HepG2 (cell line): ENCODE data around the gene SEPHS2. TPM values are rescaled to one million over a fixed set of nuclear protein-coding genes. Genes with fewer than 3 reads are reported as not detected.
A peak's percentile ranks its signal among the peaks of the same experiment; 100 is the strongest.

ENCODE experiments used
- CBX5 ChIP-seq: sonication (generic); formaldehyde crosslinking; IDR thresholded peaks from 2 replicates; pipeline ENCODE4 v1.4.0; 2020; ENCODE audit warnings: missing genetic modification reagents, borderline replicate concordance
- CCAR2 ChIP-seq: fragments of 200-400 bp; formaldehyde crosslinking; optimal IDR thresholded peaks from 2 replicates; pipeline ENCODE3; 2018; ENCODE audit warnings: low read depth, mild to moderate bottlenecking, low read length, moderate library complexity
- GABPA ChIP-seq, 2 experiments: IDR thresholded peaks; 2 replicates each; pipeline ENCODE4 v1.6.1; 2011 to 2016; ENCODE audit warnings: low read depth in 2 of 2, low read length in 1 of 2, missing biosample characterization in 1 of 2, missing genetic modification characterization in 1 of 2
- HNF4G ChIP-seq, 2 experiments: sonication (generic) in 1 of 2; formaldehyde crosslinking in 1 of 2; IDR thresholded peaks; 2 replicates each; pipeline versions ENCODE4 v1.4.0 to v1.6.1; 2011 to 2020; ENCODE audit warnings: borderline replicate concordance in 2 of 2, low read depth in 2 of 2, mild to moderate bottlenecking in 2 of 2, low read length in 1 of 2, missing genetic modification reagents in 1 of 2, moderate library complexity in 1 of 2
- MTF2 ChIP-seq: sonication (generic); formaldehyde crosslinking; IDR thresholded peaks from 2 replicates; pipeline ENCODE4 v1.5.0; 2020; ENCODE audit warnings: missing genetic modification reagents, borderline replicate concordance
- NRL ChIP-seq: sonication (generic); formaldehyde crosslinking; IDR thresholded peaks from 2 replicates; pipeline ENCODE4 v1.5.0; 2020; ENCODE audit warnings: missing genetic modification reagents, mild to moderate bottlenecking, moderate library complexity, borderline replicate concordance
- RFX5 ChIP-seq: IDR thresholded peaks from 2 replicates; pipeline ENCODE4 v1.6.1; 2011; ENCODE audit warnings: low read depth, low read length, improper control_type of control experiment
- RFXAP ChIP-seq: sonication (generic); formaldehyde crosslinking; IDR thresholded peaks from 2 replicates; pipeline ENCODE4 v1.4.0; 2020; ENCODE audit warnings: missing genetic modification reagents, borderline replicate concordance
- SPEN ChIP-seq: sonication (generic); formaldehyde crosslinking; IDR thresholded peaks from 2 replicates; pipeline ENCODE4 v1.5.1; 2020; ENCODE audit warnings: low read depth, mild to moderate bottlenecking, missing genetic modification reagents
- STAT5B ChIP-seq: sonication (generic); formaldehyde crosslinking; IDR thresholded peaks from 2 replicates; pipeline ENCODE4 v1.4.0; 2020; ENCODE audit warnings: missing genetic modification reagents
- ZBTB8A ChIP-seq: sonication (generic); formaldehyde crosslinking; IDR thresholded peaks from 2 replicates; pipeline ENCODE4 v1.4.0; 2020; ENCODE audit warnings: mild to moderate bottlenecking, low read depth, missing genetic modification reagents, borderline replicate concordance
- ZNF143 ChIP-seq: sonication (generic); formaldehyde crosslinking; IDR thresholded peaks from 2 replicates; pipeline ENCODE4 v1.4.0; 2020; ENCODE audit warnings: missing genetic modification reagents
- ZNF326 ChIP-seq: sonication (generic); formaldehyde crosslinking; IDR thresholded peaks from 2 replicates; pipeline ENCODE4 v1.4.0; 2020; ENCODE audit warnings: missing genetic modification reagents, borderline replicate concordance
- polyA plus RNA-seq, 8 experiments: library from polyadenylated mRNA; depleted of rRNA in 3 of 8; stranded (reverse) in 7 of 8; unstranded in 1 of 8; fragments of >200 nt; fragmentation: Illumina TruSeq in 4 of 8; extraction: Trizol in 4 of 8; gene quantifications; 2 replicates each; pipeline versions ENCODE4 v1.2.1 to v1.2.3, GENCODE V29; 2011 to 2016; ENCODE audit warnings: low read depth in 4 of 8, missing spikeins in 1 of 8, mixed read lengths in 1 of 8; ENCODE audit not compliant: insufficient read depth in 1 of 8
- total RNA-seq, 5 experiments: library from RNA; depleted of rRNA; stranded (reverse); fragments of >200 nt; fragmentation: Illumina TruSeq; extraction: Trizol; gene quantifications; 2 replicates each; pipeline ENCODE4 v1.2.3, GENCODE V29; 2016; ENCODE audit warnings: low read depth in 1 of 5
- TF ChIP-seq, protein P1 (sequence below): sonication (generic); formaldehyde crosslinking; IDR thresholded peaks from 2 replicates; pipeline ENCODE4 v1.5.1; 2020; ENCODE audit warnings: missing genetic modification reagents, mild to moderate bottlenecking, borderline replicate concordance
- TF ChIP-seq, protein P2 (sequence below): sonication (generic); formaldehyde crosslinking; IDR thresholded peaks from 2 replicates; pipeline ENCODE4 v1.5.0; 2020; ENCODE audit warnings: missing genetic modification reagents
- TF ChIP-seq, protein P3 (sequence below): sonication (generic); formaldehyde crosslinking; IDR thresholded peaks from 2 replicates; pipeline ENCODE4 v1.8.0; 2022; ENCODE audit warnings: missing genetic modification reagents, mild to moderate bottlenecking, moderate library complexity, borderline replicate concordance
- TF ChIP-seq, protein P4 (sequence below): sonication (generic); formaldehyde crosslinking; IDR thresholded peaks from 2 replicates; pipeline ENCODE4 v1.4.0; 2020; ENCODE audit warnings: missing genetic modification reagents, borderline replicate concordance
- TF ChIP-seq, protein P5 (sequence below): sonication (generic); formaldehyde crosslinking; IDR thresholded peaks from 2 replicates; pipeline ENCODE4 v1.8.0; 2022; ENCODE audit warnings: missing genetic modification reagents, low read depth, mild to moderate bottlenecking, borderline replicate concordance

The SEPHS2 gene
- total and polyA plus RNA-seq, 2 of the 13 experiments (the other 11 are each of a cell fraction or from before 2014, with no cell fraction given): 20.7 to 127 TPM

DNA sequence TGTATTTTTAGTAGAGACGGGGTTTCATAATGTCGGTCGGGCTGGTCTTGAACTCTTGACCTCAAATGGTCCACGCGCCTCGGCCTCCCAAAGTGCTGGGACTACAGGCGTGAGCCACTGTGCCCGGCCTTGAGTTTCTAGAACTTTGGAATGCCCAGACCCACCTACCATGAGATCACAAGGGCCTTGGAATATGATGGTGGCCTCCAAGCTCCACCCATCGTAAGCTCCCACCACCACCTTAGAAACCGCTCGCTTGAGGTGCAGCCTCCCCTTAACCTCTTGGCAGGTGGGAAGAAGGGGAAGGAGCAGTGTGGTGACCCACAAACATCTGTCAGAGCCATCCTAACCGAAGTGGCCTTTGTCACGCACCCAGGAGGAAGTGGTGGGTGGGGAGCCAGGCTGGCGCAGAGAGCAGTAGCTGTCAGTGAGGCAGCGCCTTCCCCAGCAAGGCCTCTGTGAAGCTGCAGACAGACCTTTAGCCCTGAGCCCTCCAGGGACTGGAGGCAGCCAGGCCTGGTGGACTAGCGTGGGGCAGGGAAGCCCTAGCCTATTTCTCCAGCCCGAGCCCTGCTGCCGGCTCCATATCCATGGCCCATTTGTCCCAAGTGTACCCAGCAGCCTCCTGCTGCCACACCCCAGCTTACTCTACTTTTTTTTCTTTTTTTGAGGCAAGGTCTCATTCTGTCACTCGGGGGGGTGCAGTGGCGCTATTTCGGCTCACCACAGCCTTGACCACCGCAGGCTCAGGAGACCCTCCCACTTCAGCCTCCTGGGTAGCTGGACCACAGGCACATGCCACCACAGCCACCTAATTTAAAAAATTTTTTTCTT, 13.1 kb upstream of the SEPHS2 start (continued):
- TF ChIP-seq HNF4G (IDR thresholded peaks at IDR 0.05; ENCODE audit: borderline replicate concordance, low read depth, low read length): peak; percentile 57; the same call in 1 of the 2 replicates
- peak; percentile 81 for TF ChIP-seq HNF4G (CRISPR knock-in tag; IDR thresholded peaks at IDR 0.05; ENCODE audit: borderline replicate concordance, low read depth)
- TF ChIP-seq ZBTB8A (CRISPR knock-in tag): no peak
- TF ChIP-seq, protein P1, sequence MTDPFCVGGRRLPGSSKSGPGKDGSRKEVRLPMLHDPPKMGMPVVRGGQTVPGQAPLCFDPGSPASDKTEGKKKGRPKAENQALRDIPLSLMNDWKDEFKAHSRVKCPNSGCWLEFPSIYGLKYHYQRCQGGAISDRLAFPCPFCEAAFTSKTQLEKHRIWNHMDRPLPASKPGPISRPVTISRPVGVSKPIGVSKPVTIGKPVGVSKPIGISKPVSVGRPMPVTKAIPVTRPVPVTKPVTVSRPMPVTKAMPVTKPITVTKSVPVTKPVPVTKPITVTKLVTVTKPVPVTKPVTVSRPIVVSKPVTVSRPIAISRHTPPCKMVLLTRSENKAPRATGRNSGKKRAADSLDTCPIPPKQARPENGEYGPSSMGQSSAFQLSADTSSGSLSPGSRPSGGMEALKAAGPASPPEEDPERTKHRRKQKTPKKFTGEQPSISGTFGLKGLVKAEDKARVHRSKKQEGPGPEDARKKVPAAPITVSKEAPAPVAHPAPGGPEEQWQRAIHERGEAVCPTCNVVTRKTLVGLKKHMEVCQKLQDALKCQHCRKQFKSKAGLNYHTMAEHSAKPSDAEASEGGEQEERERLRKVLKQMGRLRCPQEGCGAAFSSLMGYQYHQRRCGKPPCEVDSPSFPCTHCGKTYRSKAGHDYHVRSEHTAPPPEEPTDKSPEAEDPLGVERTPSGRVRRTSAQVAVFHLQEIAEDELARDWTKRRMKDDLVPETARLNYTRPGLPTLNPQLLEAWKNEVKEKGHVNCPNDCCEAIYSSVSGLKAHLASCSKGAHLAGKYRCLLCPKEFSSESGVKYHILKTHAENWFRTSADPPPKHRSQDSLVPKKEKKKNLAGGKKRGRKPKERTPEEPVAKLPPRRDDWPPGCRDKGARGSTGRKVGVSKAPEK: peak; percentile 98
- TF ChIP-seq, protein P2, sequence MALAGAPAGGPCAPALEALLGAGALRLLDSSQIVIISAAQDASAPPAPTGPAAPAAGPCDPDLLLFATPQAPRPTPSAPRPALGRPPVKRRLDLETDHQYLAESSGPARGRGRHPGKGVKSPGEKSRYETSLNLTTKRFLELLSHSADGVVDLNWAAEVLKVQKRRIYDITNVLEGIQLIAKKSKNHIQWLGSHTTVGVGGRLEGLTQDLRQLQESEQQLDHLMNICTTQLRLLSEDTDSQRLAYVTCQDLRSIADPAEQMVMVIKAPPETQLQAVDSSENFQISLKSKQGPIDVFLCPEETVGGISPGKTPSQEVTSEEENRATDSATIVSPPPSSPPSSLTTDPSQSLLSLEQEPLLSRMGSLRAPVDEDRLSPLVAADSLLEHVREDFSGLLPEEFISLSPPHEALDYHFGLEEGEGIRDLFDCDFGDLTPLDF (CRISPR knock-in tag): no peak
- no peak for TF ChIP-seq RFX5
- TF ChIP-seq RFXAP (CRISPR knock-in tag): peak; percentile 55; the same call in 1 of the 2 replicates
- TF ChIP-seq CBX5: no peak; the same call in 1 of the 2 replicates
- TF ChIP-seq, protein P3, sequence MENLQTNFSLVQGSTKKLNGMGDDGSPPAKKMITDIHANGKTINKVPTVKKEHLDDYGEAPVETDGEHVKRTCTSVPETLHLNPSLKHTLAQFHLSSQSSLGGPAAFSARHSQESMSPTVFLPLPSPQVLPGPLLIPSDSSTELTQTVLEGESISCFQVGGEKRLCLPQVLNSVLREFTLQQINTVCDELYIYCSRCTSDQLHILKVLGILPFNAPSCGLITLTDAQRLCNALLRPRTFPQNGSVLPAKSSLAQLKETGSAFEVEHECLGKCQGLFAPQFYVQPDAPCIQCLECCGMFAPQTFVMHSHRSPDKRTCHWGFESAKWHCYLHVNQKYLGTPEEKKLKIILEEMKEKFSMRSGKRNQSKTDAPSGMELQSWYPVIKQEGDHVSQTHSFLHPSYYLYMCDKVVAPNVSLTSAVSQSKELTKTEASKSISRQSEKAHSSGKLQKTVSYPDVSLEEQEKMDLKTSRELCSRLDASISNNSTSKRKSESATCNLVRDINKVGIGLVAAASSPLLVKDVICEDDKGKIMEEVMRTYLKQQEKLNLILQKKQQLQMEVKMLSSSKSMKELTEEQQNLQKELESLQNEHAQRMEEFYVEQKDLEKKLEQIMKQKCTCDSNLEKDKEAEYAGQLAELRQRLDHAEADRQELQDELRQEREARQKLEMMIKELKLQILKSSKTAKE: no peak
- TF ChIP-seq NRL (CRISPR knock-in tag): peak; percentile 87
- TF ChIP-seq CCAR2: no peak
- no peak for TF ChIP-seq GABPA (IDR thresholded peaks at IDR 0.05; ENCODE audit: low read depth, low read length)
- peak; percentile 40 for TF ChIP-seq GABPA (CRISPR knock-in tag; IDR thresholded peaks at IDR 0.05; ENCODE audit: low read depth)
- TF ChIP-seq, protein P4, sequence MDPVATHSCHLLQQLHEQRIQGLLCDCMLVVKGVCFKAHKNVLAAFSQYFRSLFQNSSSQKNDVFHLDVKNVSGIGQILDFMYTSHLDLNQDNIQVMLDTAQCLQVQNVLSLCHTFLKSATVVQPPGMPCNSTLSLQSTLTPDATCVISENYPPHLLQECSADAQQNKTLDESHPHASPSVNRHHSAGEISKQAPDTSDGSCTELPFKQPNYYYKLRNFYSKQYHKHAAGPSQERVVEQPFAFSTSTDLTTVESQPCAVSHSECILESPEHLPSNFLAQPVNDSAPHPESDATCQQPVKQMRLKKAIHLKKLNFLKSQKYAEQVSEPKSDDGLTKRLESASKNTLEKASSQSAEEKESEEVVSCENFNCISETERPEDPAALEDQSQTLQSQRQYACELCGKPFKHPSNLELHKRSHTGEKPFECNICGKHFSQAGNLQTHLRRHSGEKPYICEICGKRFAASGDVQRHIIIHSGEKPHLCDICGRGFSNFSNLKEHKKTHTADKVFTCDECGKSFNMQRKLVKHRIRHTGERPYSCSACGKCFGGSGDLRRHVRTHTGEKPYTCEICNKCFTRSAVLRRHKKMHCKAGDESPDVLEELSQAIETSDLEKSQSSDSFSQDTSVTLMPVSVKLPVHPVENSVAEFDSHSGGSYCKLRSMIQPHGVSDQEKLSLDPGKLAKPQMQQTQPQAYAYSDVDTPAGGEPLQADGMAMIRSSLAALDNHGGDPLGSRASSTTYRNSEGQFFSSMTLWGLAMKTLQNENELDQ (CRISPR knock-in tag): 0 out of 2 replicates have a peak, but pooled peaks have one; percentile 13
- peak; percentile 42; the same call in 1 of the 2 replicates for TF ChIP-seq MTF2
- TF ChIP-seq SPEN: peak; percentile 89
- no peak for TF ChIP-seq ZNF143 (CRISPR knock-in tag)
- TF ChIP-seq ZNF326 (CRISPR knock-in tag): no peak
- TF ChIP-seq STAT5B (CRISPR knock-in tag): no peak
- TF ChIP-seq, protein P5, sequence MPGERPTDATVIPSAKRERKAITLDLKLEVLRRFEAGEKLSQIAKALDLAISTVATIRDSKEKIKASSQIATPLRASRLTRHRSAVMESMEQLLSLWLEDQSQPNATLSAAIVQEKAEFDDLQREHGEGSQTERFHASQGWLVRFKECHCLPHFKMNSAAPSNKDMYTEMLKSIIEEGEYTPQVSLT (CRISPR knock-in tag): no peak
